Gastrocnemius medialis (tissue), 4 donors: Measurements from ENCODE around the gene CST4.

Experiments used
- CTCF ChIP-seq, 5 experiments: fragments of 450-650 bp in 3 of 5; fragments of 200-600 bp in 2 of 5; sonication (generic) in 2 of 5; IDR thresholded peaks in 4 of 5; conservative IDR thresholded peaks in 1 of 5; 1 replicate in 4 of 5; 2 replicates in 1 of 5; pipeline ENCODE4 v1.5.1; 2016 to 2019; ENCODE audit warnings: antibody characterized with exemption in 5 of 5, mild to moderate bottlenecking in 3 of 5, moderate library complexity in 3 of 5
- POLR2A ChIP-seq, 2 donors: fragments of 450-650 bp; IDR thresholded peaks; one replicate each; pipeline ENCODE4 v1.6.1; 2017; ENCODE audit warnings: antibody characterized with exemption in 2 of 2, mild to moderate bottlenecking in 2 of 2, moderate library complexity in 2 of 2

- no peak for TF ChIP-seq CTCF (IDR thresholded peaks at IDR 0.05 in 4 of 5, conservative IDR thresholded peaks at IDR 0.05 in 1 of 5)
- TF ChIP-seq POLR2A (IDR thresholded peaks at IDR 0.05) = no peak
Measured at GRCh38 chr20:23658989-23659609, 29.7 kb downstream of the CST4 start.
